CD14-positive monocyte (primary cell): ENCODE data around the gene NR4A1. TPM values are rescaled to one million over a fixed set of nuclear protein-coding genes. Genes with fewer than 3 reads are reported as not detected.
A peak's percentile ranks its signal among the peaks of the same experiment; 100 is the strongest.

Source experiments
- DNase-seq, 3 donors: peaks; one replicate each; pipeline ENCODE4 v3.0.0-alpha.2; 2011 to 2022
- H2AFZ ChIP-seq: 2 replicates; pipeline ENCODE4 v1.6.0; 2012; ENCODE audit warnings: mild to moderate bottlenecking, low read depth, low read length, inconsistent platforms; ENCODE audit not compliant: insufficient read depth, poor library complexity, severe bottlenecking
- H3K27ac ChIP-seq, 2 donors: 1 replicate in 1 of 2; 2 replicates in 1 of 2; pipeline ENCODE4 v1.5.1; 2012 to 2013; ENCODE audit warnings: low read length in 2 of 2, control low read depth in 1 of 2, inconsistent platforms in 1 of 2, low read depth in 1 of 2, mild to moderate bottlenecking in 1 of 2
- H3K27me3 ChIP-seq, 2 donors: one replicate each; pipeline versions ENCODE4 v1.6.0 to v1.6.1; 2011 to 2013; ENCODE audit warnings: low read length in 2 of 2; ENCODE audit not compliant: control insufficient read depth in 2 of 2, insufficient read depth in 2 of 2
- H3K36me3 ChIP-seq, 2 donors: replicated peaks in 1 of 2; 1 replicate in 1 of 2; 2 replicates in 1 of 2; pipeline versions ENCODE4 v1.5.1 to v1.6.1; 2012 to 2013; ENCODE audit warnings: low read length in 2 of 2, control low read depth in 1 of 2, inconsistent platforms in 1 of 2, mild to moderate bottlenecking in 1 of 2; ENCODE audit not compliant: insufficient read depth in 2 of 2, control insufficient read depth in 1 of 2
- H3K4me1 ChIP-seq, 2 donors: 1 replicate in 1 of 2; 2 replicates in 1 of 2; pipeline versions ENCODE4 v1.5.1 to v1.6.1; 2012 to 2013; ENCODE audit warnings: low read length in 2 of 2, control low read depth in 1 of 2, inconsistent platforms in 1 of 2, mild to moderate bottlenecking in 1 of 2, moderate library complexity in 1 of 2; ENCODE audit not compliant: insufficient read depth in 2 of 2, control insufficient read depth in 1 of 2
- H3K4me2 ChIP-seq: replicated peaks from 2 replicates; pipeline ENCODE3; 2012; ENCODE audit warnings: low read length, moderate library complexity, mild to moderate bottlenecking; ENCODE audit not compliant: poor library complexity, severe bottlenecking; ENCODE audit errors: extremely low read depth
- H3K4me3 ChIP-seq, 3 experiments: fragments of 200-600 bp in 1 of 3; sonication (generic) in 1 of 3; replicated peaks in 1 of 3; 1 replicate in 2 of 3; 2 replicates in 1 of 3; pipeline ENCODE4 v1.5.1; 2011 to 2013; ENCODE audit warnings: low read length in 3 of 3, mild to moderate bottlenecking in 3 of 3, control low read depth in 2 of 3, low read depth in 2 of 3, inconsistent platforms in 1 of 3, moderate library complexity in 1 of 3
- H3K79me2 ChIP-seq: 2 replicates; pipeline ENCODE4 v1.6.0; 2012; ENCODE audit warnings: mild to moderate bottlenecking, control low read depth, inconsistent platforms, low read length, moderate library complexity; ENCODE audit not compliant: insufficient read depth
- H3K9ac ChIP-seq: 2 replicates; pipeline ENCODE4 v1.6.0; 2017; ENCODE audit warnings: low read length, mild to moderate bottlenecking; ENCODE audit not compliant: insufficient read depth, poor library complexity, severe bottlenecking
- H3K9me3 ChIP-seq, 2 donors: replicated peaks in 1 of 2; 1 replicate in 1 of 2; 2 replicates in 1 of 2; pipeline versions ENCODE4 v1.5.1 to v1.6.1; 2012 to 2013; ENCODE audit warnings: low read length in 2 of 2, control low read depth in 1 of 2; ENCODE audit not compliant: control insufficient read depth in 1 of 2, insufficient read depth in 1 of 2
- H4K20me1 ChIP-seq: 2 replicates; pipeline ENCODE4 v1.6.0; 2012; ENCODE audit warnings: mild to moderate bottlenecking, low read length, control low read depth, moderate library complexity; ENCODE audit not compliant: insufficient read depth
- H3K27ac Mint-ChIP-seq, 7 donors: one replicate each; pipeline ENCODE4 v1.8.0; 2020; ENCODE audit warnings: mild to moderate bottlenecking in 7 of 7, mixed read lengths in 7 of 7, moderate library complexity in 6 of 7, inconsistent platforms in 2 of 7
- H3K27me3 Mint-ChIP-seq, 3 donors: one replicate each; pipeline ENCODE4 v1.8.0; 2021 to 2022; ENCODE audit warnings: low read depth in 3 of 3, mild to moderate bottlenecking in 3 of 3, mixed read lengths in 3 of 3, moderate library complexity in 3 of 3, inconsistent platforms in 1 of 3
- H3K36me3 Mint-ChIP-seq, 2 donors: one replicate each; pipeline ENCODE4 v1.8.0; 2020; ENCODE audit warnings: mixed read lengths in 2 of 2, inconsistent platforms in 1 of 2, mild to moderate bottlenecking in 1 of 2
- H3K4me1 Mint-ChIP-seq: one replicate; pipeline ENCODE4 v1.8.0; 2020; ENCODE audit warnings: mild to moderate bottlenecking, mixed read lengths
- H3K4me3 Mint-ChIP-seq, 2 donors: one replicate each; pipeline ENCODE4 v1.8.0; 2020; ENCODE audit warnings: mild to moderate bottlenecking in 2 of 2, mixed read lengths in 2 of 2, moderate library complexity in 1 of 2
- H3K9me3 Mint-ChIP-seq, 7 donors: one replicate each; pipeline ENCODE4 v1.8.0; 2020 to 2022; ENCODE audit warnings: mixed read lengths in 7 of 7, mild to moderate bottlenecking in 6 of 7, moderate library complexity in 6 of 7, inconsistent platforms in 2 of 7
- CTCF ChIP-seq: fragments of 200-600 bp; IDR thresholded peaks from one replicate; pipeline ENCODE4 v1.8.0; 2022; ENCODE audit warnings: antibody characterized with exemption, mild to moderate bottlenecking
- WGBS: methylation state at CpG from one replicate; pipeline ENCODE4 v1.1.5; 2013; ENCODE audit warnings: missing lambda C conversion rate; ENCODE audit not compliant: insufficient coverage; 5-methylcytosine and 5-hydroxymethylcytosine counted together
- intact Hi-C, 2 donors: fragments of 100-400 bp; cut with micrococcal nuclease; formaldehyde crosslinking; loops; one replicate each; pipeline versions ENCODE4 v1.15.0 to v1.15.1; 2023
- polyA plus RNA-seq, 3 donors: library from polyadenylated mRNA; depleted of rRNA in 1 of 3; unstranded in 2 of 3; stranded (reverse) in 1 of 3; fragments of 300-500 nt in 2 of 3; fragments of >200 nt in 1 of 3; fragmentation: Illumina TruSeq in 2 of 3; gene quantifications; 1 replicate in 2 of 3; 2 replicates in 1 of 3; pipeline ENCODE4 v1.2.3, GENCODE V29; 2012 to 2021

The NR4A1 gene
- polyA plus RNA-seq, 3 donors: 10.1 to 1,297 (median 41.4) TPM

- Mint-ChIP-seq H3K27me3 (peaks cover 30 to 51% (median 49%) of the 10 kb centered on the region in 3 donors), H3K36me3 (peaks cover 27 to 34% of the 10 kb centered on the region in 2 donors), H3K4me3 (peak within 1 kb of the TSS; percentile 94 to 95), H3K27ac (peak within 1 kb of the TSS; percentile 70 to 95 (median 92)), H3K4me1 (peaks cover 53% of the 10 kb centered on the region), H3K9me3 (peaks cover 0 to 16% (median 8%) of the 10 kb centered on the region in 7 donors)
- Histone ChIP-seq H3K79me2 (no peaks in the 10 kb centered on the region), H3K9ac (peak within 1 kb of the TSS; percentile 86), H3K36me3 (no peaks in the 10 kb centered on the region), H4K20me1 (peaks cover 41% of the 10 kb centered on the region), H3K4me3 (peak within 1 kb of the TSS; percentile 55 to 90 (median 59)), H2AFZ (no peak within 1 kb of the TSS), H3K27me3 (peaks cover 9 to 32% of the 10 kb centered on the region in 2 donors), H3K9me3 (no peaks in the 10 kb centered on the region), H3K4me1 (peaks cover 33 to 50% of the 10 kb centered on the region in 2 donors), H3K4me2 (peak within 1 kb of the TSS; percentile 86), H3K27ac (peak within 1 kb of the TSS; percentile 46 to 68)
- WGBS: under 1% methylated on average over 54 of the region's 60 CpGs
- intact Hi-C loops: no loop called here
- no peak for TF ChIP-seq CTCF
- DNase-seq: peak; percentile 63 to 79 (median 73)
These were observed 44.5 kb upstream of the NR4A1 start, which contains the start of gene TAMALIN for GRCh38 chr12:52006726-52007157. TAMALIN (plus strand) TSS chr12:52006946; CDS start chr12:52007020, 74 bp downstream.

DNA sequence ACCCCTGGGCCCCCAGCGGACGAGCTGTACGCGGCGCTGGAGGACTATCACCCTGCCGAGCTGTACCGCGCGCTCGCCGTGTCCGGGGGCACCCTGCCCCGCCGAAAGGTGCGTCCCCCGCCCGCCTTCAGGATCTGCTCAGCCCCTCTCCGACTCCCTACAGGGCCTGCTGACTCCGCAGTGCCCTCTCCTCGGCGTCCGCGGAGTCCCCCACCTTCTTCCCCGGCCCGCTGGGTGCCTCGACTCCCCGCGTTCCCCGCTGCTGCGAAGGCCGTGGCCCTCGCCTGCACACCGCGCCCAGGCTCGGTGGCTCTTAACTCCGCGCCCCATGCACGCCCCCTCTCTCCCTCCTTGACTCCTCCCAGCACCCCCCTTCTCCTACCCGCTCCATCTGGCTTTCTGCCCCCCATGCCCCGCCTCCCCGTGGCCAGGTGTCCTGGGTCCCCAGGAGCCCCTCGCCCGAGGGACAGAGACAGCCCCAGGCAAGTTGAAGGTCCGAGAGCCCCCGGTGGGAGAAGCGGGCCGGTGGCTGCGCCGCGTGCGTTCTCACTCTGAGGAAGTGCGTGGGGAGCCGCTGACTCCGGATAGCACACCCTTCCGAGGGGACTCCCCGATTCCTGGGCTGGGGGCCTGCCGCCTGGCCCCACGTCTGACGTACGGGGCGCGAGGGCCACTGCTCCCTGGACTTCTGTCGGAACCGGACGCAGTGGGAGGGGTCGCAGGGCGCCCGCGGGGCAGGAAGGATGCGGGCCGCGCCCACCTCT lies 43.9 kb upstream of the NR4A1 start:
- Mint-ChIP-seq H3K9me3 (peaks cover 0 to 19% (median 8%) of the 10 kb centered on the region in 7 donors), H3K36me3 (peaks cover 30 to 37% of the 10 kb centered on the region in 2 donors), H3K4me3 (peak overlapping the region; percentile 89 to 95), H3K27me3 (peaks cover 30 to 51% (median 48%) of the 10 kb centered on the region in 3 donors), H3K4me1 (peaks cover 51% of the 10 kb centered on the region), H3K27ac (peak overlapping the region; percentile 23 to 92 (median 86))
- H3K9me3 ChIP-seq: no peaks in the 10 kb centered on the region
- H3K4me3 ChIP-seq: peak overlapping the region; percentile 55 to 90 (median 59)
- peaks cover 9 to 32% of the 10 kb centered on the region in 2 donors for H3K27me3 ChIP-seq
- peak overlapping the region in 1 of 2 donors; percentile 68 for H3K27ac ChIP-seq
- H3K79me2 ChIP-seq: no peaks in the 10 kb centered on the region
- peaks cover 41% of the 10 kb centered on the region for H4K20me1 ChIP-seq
- TF ChIP-seq CTCF: no peak
- peak overlapping the region; percentile 86 for H3K4me2 ChIP-seq
- DNase-seq: peak; percentile 74 to 82 (median 79)
- no peaks in the 10 kb centered on the region for H3K36me3 ChIP-seq
- under 1% methylated on average over 72 of the region's 72 CpGs for WGBS
- peak overlapping the region; percentile 86 for H3K9ac ChIP-seq
- no peak overlapping the region for H2AFZ ChIP-seq
- intact Hi-C loops: no loop called here
- peaks cover 33 to 50% of the 10 kb centered on the region in 2 donors for H3K4me1 ChIP-seq
